HG03342 (cell line): ENCODE results near the gene ATXN1.
"Not testable (repeated sequence)": the region's sequence is repeated elsewhere in the genome, so short reads cannot be mapped to it uniquely, and the experiment has no call there.

Experiments
- ATAC-seq: cut with Tn5 transposase; IDR thresholded peaks from one replicate; pipeline ENCODE4 v1.9.1; 2021; ENCODE audit warnings: mild to moderate bottlenecking, moderate library complexity; ENCODE audit not compliant: unreplicated experiment

ATXN1 gene

DNA sequence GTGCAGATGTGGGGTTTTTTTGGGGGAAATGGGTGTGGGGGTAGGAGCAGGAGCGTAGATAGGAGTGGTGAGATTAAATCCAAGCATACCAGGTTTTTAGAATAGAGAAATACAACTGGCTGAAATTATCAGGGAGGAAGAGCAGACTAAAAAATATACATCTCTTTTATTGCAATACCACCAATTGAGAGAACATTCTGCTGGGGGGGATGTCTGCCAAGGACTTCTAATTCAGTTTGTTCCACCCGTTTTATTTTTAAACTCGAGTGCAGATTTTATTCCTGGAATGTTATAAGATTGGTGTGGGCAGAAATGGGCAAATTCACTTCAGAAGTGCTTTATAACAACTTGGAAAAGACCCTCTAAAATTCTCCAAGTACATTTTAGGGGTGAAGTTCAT is 330.2 kb downstream of the ATXN1 start:
- ATAC-seq, result no peak

DNA sequence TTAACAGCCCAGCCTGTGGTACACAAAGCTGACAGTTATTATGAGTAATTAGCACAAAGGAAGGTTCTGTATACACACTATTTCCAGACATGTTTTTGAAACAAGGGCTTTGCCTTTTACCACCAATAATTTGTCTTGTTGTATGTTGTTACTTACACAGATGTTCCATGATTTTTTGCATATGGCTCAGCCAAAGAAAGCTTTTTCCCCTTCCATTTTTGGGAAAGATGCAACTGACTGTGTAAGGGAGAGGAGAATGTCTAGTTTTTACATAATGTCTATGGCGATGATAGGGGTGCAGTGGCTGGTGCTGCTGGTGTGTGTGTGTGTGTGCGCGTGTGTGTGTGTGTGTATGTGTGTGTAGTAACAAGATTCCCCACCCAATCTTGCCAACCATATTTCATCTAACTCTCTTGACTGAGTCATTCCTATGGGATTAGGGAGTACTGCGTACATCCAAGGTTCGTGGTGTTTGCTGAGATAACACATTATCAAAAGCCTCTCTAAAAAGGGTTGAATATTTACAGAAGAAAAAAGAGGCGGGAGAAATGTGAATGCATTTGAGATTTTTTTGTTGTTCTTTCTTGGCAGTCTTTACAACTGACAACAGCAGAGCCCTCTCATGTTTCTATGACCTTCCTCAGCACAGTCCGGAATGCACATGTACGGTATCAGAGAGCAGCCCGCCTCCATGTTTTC is 330.7 kb downstream of the ATXN1 start:
- ATAC-seq, result no peak

DNA sequence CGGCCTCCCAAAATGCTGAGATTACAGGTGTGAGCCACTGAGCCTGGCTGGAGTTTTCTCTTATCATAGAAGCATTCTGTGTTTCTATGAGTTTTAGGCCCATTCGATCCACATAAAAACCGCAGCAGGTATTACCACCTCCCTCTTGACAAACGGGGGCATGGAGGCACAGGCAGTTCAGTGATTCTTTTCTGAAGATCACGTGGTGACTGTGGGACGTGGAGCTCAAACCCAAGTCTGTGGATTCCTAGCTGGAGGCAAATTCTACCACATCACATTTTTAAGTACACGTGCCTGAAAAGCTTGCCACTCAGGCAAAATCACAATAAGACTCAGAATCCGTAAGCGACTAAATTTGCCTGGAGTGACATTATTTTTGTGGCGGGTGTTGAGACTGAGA is 331.6 kb downstream of the ATXN1 start:
- no peak for ATAC-seq

DNA sequence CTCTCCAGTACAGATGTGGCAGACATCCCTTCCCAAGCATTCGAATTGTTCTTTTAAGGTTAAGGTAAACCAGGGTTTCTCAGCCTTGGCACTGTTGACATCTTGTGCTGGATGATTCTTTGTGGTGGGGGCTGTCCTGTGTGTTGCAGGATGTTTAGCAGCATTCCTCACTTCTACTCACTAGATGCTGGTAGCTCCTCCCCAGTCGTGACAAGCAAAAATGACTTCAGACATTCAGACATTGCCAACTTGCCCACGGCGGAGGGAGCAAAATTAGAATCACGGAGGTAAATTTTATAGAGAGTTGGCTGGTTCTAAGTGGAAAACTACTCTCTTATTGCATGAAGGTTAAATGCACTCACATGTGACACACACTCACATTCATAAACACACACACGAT is 334.1 kb downstream of the ATXN1 start:
- ATAC-seq, result no peak

DNA sequence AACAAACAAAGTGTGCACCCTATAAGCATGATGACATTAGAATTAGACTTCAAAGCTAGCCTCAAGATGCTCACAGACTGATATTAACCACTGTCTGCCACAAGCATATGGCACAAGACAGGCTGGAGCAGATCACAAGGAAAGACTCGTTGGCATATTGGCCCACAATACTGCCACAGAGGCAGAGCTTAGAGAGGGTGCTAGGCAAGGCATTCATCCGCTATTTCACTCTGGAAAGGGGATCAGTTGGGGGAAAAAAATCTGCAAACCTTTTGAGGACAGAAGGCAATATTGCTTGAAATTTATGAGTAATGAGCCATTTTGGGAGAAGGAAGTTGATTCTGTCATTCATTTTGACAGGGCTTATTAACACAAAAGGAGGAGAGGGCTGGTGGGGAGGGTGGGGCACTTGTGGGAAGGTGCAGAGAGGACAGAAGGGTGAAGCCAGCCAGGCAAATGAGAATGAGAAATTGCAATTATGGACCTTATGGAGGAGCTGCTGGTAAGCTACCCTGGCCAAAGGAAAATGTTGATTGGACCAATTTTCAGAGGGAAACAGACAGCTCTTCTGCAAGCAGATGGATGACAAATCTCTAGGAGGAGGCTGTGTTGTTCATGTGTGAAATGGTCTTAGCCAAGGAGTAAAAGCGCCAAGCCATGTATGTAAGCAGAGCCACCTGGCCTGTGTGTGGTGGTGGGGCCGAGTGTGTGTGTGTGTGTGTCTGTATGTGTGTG is 335.2 kb downstream of the ATXN1 start:
- no peak for ATAC-seq

DNA sequence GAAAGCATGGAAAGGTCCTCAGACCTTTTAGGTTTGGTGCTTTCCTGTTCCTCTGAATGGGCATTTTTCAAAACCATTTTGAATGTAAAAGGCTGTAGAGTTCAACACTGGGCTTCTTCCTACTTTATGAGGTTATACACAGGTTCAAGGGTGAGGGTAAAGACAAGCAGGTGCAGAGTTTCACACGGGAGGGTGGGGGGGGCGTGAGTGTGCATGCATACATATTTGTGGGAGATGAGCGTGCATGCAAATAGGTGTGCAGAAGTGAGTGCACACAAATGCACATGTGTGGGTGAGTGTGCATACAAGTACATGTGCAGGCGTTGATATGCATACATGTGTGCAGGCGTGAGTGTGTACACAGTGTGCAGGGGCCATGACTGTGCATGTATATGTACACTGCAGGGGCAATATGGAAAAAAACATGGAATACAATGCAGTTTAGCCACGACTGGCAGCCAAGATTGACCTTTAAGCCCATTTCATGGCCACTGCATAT is 339.7 kb downstream of the ATXN1 start:
- peak; percentile 15 for ATAC-seq

DNA sequence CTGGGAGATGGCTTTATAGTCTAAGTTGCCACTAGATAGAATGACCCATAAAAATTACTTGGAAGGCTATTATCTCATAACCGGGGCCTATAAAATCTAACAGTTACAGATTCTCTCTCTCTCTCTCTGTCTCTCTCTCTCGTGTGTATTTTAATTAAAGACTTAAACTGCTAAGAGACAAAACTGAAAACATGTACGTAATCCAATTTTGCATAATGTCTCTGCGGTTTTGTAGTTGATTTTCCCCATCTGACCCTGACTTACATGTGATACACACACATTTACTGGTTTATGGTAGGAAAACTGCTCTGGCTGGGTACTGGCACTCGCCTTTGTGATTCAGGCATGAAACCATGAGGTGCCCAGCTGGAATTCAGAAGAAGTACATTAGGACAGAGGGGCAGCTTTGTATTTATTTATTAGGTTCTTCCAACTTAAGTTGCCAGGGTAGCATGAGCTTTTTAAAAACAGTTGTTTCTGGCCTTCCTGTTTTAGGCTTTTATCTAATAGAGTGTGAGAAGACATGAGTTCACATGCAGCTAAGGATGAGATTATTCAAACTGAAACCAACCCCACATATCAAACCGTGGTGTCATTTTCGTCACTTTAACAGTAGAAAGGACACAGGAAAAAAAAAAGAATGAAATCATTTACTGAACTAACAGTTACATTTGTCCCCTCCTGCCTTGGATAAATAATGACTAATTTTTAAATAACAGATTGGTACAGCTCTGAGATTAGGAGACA is 340.4 kb downstream of the ATXN1 start:
- peak; percentile 61 for ATAC-seq

DNA sequence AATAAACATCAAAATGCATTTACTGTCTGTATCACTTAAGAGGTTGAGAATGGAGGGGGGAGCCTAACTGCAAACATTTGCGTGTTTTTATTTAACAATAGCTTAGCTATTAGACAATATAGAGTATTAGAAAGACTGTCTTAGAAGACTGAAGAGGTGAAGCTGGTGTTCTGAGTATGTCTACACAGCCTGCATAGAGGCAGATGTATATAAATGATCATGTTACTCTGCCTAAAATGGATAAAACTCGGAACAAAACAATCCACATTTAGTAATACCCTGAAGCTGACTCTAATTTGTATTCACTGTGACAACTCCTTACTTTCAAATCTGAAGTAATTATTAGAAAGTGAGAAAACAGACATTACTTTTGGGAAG is 340.9 kb downstream of the ATXN1 start:
- ATAC-seq, result peak; percentile 22

DNA sequence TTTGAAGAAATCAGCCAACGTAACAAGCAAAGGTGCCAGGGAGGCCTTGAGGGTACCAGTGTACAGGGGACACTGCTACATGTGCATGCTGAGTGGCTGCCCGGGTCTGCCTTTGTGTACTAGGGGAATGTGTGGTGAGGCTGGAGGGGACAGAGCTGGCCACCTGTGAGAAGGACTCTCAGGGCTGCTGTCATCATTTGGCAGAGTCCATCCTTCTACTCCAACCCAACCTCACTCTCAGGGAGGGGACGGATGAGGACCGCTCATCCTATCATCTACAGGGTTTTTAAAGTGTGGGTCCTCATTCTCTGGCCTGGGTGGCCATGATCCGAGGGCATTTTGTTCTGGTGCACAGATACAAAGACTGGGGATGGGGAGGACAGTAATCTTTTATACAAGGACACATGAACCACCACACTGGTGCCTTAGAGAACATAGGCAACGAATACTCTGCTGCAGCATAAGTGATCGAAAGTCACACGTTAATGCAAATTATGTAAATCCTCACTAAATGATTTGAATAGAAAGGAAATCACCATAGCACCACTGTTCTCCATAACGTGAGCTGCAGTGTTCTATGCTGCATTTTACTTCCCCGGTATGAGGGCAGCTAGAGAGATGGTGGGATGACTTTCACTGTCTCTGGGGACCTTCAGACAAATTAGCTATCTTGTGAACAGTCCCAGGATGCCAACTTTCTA is 341.5 kb downstream of the ATXN1 start:
- ATAC-seq, result peak; percentile 73

DNA sequence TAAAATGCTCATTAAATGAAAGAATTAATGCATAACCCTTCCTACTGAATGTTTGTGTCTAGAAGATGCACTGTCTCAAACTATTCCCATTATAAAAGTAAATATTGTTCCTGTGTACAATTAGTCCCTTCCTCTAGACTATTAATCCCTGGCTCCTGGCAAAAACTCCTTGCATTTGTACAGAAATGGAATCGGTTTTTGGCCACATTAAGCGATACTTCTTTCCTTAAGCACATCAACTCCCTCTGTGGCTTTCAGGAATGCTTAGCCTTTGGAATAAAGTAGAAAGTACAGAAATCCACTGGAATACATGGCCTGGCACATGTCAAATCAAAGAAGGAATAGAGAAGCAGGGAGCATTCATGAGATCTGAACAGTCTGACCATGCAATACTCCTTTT is 343.1 kb downstream of the ATXN1 start:
- no peak for ATAC-seq

DNA sequence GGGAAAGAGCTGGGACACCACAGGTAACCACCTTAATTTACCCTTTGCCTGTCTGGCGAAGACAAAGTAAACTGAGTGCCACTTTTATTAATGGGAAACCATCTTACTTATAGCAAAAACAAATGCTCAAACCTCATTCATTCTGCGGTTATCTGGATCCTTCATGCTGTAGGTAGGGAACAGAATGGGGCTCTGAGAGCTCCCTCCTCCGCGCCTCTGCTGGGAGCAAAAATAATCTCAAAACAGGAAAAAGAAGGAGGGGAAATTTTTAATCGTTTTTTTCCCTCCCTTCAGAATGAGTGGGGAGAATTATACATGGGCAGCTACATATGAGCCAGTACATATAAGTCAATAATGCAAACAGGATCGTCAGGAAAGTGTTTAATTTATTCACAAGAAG is 345.6 kb downstream of the ATXN1 start:
- ATAC-seq, result no peak

DNA sequence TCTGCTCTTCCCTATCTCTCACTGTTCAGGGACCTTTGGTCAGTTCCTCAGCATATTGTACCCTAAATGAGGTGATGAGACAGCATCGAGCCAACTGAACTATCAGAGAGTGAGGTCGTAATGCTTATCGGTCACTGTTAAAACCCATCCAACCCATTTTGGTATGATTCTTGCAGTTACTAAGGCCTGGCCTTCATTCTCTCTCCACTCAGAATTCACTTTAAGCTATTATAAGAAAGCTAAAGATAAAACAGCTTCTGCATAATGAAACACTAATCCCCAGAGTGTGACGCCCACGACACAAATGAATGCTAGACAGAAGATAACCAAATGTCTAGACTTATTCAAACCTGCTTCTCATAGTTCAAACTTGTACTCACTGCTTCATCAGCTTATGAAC is 347.1 kb downstream of the ATXN1 start:
- ATAC-seq, result peak; percentile 60

DNA sequence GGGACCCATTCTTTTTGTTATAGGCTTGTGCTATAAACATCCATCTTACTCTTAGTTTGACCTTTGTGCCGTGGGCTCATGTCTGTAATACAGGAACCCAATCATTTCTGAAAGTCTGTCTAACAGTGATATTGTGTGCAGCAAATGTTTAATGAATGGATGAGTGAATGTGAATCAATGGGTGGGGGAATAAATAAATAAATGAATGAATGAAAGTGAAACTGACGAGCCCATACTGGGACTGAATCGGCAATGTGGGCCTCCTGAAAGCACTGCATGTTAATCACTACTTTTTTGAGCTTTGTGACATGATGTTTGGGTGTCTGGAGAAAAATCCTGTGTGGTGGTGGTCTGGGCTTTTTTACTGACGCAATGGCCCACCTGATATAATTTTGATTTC is 347.9 kb downstream of the ATXN1 start:
- no peak for ATAC-seq

DNA sequence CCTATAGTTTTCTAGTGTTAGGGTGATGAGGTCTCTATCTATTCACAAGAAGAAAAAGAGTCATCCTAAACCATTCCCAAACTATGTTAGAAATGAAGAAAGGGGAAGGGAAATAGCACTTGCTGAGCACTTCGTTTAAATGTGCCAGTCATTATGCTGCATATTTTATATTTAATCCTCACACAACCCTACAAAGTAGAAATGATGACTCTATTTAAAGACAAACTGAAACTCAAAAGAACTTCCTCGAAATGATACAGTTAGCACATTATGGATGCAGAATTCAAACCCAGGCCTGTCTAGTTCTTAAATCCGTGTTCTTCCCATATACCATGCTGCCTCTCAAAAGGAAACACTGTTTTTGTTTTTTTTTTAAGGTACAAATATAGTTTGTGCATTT is 348.3 kb downstream of the ATXN1 start:
- no peak for ATAC-seq

DNA sequence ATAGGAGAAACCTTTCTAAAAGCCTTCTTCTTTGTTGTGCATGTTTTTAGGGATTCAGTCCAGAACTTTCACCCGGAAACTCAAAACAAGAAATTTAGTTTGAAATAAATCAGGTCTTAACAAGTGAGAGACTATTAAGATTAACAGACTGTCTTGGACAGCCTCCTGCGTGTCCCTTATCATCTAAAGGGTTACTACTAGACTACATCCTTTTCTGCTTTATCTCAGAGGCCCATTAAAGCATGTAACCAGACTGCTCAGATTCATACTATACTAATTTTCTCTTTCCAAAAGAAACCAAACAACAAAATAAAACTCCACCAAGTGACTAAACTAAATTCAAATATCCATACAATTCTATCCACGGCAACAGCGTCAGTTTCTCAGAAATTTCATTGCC is 349.1 kb downstream of the ATXN1 start:
- ATAC-seq, result no peak

DNA sequence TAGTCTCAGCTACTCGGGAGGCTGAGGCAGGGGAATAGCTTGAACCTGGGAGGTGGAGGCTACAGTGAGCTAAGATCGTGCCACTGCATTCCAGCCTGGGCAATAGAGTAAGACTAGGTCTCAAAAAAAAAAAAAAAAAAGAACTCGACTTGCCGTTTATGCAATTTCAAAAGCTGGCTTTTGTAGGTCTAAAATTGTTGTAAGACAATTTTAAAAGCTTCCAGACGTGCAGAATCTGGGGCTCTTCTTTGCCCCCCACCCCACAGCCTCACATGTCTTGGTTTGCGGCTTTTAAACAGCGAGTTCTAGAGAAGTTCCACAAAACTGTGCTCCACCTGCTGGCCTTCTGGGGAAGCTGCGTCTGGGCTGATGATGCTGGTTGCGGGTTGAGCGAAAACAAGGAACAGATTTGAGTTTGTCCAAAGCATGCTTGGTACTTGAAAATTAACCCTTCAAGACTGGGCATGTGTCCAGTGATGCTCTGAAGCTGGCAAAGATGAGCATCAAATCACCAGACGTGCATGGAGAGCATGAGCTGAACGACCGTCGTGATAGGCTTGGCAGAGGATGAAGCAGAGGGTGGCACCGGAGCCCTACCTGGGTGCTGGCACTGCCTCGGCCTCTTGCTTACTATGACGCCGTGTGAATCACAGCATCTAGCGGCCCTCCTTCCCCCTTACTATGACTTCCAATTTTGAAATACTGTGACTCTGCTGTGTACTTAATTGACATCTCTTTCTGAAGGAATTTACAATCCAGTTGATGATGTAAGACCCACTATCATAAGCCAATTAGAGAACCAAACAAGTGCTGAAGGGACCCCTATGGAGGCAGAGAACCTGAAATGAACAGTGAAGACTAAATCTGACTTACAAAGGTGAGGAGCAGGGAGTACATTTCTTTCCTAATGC is 351.5 kb downstream of the ATXN1 start:
- ATAC-seq, result no peak

DNA sequence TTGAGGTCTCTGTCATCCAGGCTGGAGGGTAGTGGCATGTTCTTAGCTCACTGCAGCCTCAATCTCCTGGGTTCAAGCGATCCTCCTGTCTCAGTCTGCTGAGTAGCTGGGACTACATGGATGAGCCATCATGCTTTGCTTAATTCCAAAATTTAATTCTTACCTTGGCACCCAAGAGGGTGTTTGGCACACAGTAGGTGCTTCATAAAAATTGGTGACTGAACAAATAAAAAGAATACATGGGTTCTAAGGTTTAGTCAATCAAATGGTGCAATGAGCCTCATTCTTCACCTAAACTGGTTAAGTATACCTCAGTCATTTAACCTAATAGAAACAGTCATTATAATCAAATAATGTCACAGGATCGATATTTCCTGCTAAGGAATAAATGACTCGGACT is 352.5 kb downstream of the ATXN1 start:
- no peak for ATAC-seq

DNA sequence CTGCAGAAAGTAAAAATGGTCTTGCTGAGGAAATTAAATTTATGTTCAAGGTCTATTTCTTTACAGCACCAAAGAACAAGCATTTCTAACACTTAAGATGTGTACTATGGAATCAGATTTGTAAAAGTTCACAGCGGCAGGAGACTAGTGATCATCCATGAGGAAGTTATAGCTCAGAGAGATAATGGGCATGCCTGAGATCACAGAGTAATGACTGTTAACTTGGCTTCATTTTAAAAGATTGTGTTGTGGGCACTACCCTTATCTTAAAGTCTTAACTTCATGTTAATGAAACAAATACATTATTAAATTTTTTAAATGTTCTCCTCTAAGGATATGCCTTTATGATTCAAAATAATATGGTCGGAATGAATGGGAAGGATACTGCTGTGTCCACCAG is 354.3 kb downstream of the ATXN1 start:
- ATAC-seq, result no peak

DNA sequence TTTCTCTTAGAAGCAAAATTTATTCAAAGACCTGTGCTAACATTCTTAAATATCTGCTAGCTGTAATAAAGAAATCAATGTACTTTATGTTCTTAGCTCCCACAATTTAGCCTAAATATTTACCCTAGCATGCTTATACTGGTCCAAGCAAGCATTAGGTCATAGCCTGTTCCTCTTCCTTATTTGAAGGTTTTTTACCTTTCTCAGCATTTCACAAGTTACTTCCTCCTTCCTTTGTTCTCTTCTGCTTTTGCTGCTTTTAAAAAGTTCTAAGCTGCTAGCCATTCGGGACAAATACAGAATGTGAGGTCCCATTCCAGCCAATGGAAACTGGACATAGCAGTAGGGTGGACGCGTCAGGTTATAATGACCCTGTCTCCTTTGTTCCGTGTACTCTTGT is 354.7 kb downstream of the ATXN1 start:
- not testable (repeated sequence) for ATAC-seq

DNA sequence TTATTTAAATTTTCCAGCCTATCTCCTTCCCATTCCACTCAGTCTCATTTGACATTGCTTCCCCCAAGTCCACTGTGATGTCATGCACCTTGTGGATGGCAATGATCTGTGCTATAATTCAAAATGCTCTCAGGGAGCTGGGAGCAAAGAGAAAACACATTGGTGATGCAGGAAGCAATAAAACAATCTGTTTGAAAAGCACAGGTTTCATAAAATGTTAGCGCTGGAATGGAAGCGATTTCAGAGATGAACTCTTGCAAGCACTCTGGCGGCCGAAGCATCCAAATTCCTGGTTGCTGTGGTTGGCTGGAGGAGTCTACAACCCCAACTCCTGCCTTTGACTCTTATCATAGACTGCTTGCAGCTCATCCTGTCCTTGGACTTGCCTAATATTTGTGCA is 355.9 kb downstream of the ATXN1 start:
- ATAC-seq, result no peak
